LNCaP clone FGC (cell line): ENCODE results near the gene WHAMM.

ENCODE experiments used
- DNase-seq: peaks from one replicate; pipeline ENCODE4 v3.0.0-alpha.2; 2011; ENCODE audit warnings: low read depth
- H3K4me3 ChIP-seq: 2 replicates; pipeline ENCODE4 v1.5.1; 2011; ENCODE audit warnings: mild to moderate bottlenecking, low read depth, low read length, control low read depth
- CTCF ChIP-seq: IDR thresholded peaks from 2 replicates; pipeline ENCODE4 v1.5.1; 2012; ENCODE audit warnings: mild to moderate bottlenecking; ENCODE audit not compliant: control insufficient read depth, insufficient read depth; ENCODE audit errors: extremely low read depth

WHAMM gene

DNA sequence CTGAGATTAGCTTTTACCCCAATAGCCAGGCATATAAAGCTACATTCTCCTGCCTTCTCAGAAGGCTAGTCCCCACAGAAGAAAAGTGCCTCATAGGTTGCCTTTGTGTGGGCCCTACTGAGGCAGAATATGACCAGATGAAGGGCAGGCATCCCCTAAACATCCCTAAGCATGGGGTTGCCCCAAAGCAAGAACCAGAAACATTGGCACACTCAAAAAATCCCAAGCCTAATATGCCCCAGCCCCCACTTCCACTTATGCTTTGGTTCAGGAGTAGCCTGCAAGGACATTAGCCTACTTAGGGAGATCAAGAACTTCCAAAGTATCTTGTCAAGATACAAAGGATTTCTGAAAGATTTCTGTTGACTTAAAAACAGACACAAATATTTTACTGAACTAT, 29.7 kb downstream of the WHAMM start:
- DNase-seq, result no peak
- no peak overlapping the region for H3K4me3 ChIP-seq
- TF ChIP-seq CTCF, result no peak

- no peak overlapping the region for H3K4me3 ChIP-seq
- no peak for TF ChIP-seq CTCF
- no peak for DNase-seq
These were observed 30.7 kb downstream of the WHAMM start for GRCh38 chr15:82840166-82840565.

DNA sequence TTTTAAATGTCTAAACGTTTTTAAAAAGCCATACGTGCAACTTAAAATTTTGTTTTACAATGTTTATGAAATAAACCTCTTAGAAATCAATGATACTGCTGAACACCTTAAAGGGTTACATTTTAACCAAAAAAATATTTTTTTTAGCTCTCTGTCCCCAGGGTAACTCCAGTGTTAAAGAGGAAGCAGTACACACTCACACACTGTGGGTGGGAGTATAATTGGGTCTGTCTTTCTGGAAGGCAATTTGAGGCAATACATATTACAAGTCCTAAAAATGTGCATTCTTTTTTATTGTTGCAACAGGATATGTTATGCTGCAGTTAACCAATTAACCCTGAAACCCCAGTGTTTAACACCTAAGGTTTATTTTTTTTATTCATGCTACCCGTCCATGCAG, 34.1 kb downstream of the WHAMM start:
- no peak for TF ChIP-seq CTCF
- H3K4me3 ChIP-seq, result no peak overlapping the region
- no peak for DNase-seq

DNA sequence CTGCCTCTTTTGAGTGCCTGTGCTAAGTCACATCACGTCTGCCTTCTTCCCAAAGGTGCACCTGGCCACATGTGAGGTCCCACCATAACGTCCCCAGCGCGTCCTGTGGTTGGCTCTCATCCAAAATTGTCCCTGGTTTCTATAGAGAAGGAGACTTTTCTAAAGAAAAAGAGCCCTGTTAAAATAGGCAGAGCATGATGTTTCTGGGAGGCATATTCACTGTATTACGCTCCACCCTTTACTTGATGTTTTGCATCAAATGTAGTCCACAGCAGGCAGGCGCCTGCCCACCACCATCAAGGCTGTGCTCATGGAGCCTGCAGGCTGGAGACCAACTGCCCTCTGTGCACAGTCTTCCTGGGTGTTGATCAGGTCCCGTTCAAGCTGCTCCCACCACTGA, 36.3 kb downstream of the WHAMM start:
- no peak for DNase-seq
- H3K4me3 ChIP-seq, result no peak overlapping the region
- no peak for TF ChIP-seq CTCF

DNA sequence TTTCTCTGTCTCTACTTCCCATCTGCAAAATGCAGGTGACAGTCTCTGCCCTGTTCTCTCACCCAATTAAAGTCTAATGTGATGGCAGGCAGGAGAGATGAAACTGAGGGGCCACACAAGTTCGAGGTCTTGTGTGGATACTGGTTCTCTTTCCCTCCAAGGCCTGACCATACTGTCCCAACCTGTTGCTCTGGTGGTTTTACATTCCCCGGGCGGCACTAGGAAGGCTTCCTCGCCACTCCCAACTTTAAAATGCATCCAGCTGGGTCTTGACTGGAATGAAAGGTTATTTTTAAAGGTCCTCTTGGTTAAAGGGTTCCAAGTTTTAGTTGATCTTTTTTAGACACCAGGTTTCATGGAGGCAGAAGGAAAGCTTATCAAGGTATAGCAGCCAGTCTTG, 37.2 kb downstream of the WHAMM start:
- no peak for TF ChIP-seq CTCF
- no peak for DNase-seq
- no peak overlapping the region for H3K4me3 ChIP-seq

- no peak for TF ChIP-seq CTCF
- DNase-seq, result no peak
- no peak overlapping the region for H3K4me3 ChIP-seq
These were observed 38.3 kb downstream of the WHAMM start for GRCh38 chr15:82847703-82848102.

- no peak for TF ChIP-seq CTCF
- no peak overlapping the region for H3K4me3 ChIP-seq
- no peak for DNase-seq
These were observed 39.0 kb downstream of the WHAMM start for GRCh38 chr15:82848241-82848993.
